HG02943 (cell line): ENCODE results near the gene KEL.

Experiments used
- ATAC-seq: cut with Tn5 transposase; IDR thresholded peaks from one replicate; pipeline ENCODE4 v1.9.1; 2021; ENCODE audit warnings: mild to moderate bottlenecking, low read depth, moderate library complexity; ENCODE audit not compliant: unreplicated experiment

Gene KEL

DNA sequence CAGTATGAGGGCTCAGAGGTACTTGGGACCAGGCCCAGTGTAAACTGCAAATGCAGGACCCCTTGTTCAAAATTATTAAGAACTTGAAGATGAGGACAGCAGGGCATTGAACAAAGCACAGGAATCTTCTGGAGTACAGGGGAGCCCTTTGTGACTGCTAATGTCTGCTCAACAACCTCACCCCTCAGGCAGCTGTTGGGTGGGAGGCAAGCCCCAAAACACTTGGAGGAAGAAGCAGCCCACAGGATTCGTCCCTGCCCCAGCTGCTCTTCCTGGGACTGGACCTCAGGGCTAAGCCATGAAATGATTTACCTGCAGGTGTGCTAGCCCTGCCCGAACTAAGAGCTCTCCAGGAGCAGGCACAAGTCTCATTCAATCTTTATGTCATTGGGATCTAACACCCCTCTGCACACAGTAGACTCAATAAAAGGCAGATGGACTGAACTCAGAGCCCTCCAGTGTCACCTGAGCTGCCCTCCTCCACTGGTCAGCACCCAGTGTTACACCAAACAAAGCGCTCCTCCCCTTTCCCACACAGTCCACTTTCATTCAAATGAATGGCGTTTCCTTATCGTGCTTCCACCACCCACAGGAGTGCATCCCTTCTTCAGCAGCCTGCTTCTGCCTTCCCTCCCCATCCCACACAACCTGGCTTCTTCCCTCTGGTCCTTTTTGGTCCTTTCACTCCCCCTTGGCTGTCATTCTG lies 29.6 kb downstream of the KEL start:
- no peak for ATAC-seq

DNA sequence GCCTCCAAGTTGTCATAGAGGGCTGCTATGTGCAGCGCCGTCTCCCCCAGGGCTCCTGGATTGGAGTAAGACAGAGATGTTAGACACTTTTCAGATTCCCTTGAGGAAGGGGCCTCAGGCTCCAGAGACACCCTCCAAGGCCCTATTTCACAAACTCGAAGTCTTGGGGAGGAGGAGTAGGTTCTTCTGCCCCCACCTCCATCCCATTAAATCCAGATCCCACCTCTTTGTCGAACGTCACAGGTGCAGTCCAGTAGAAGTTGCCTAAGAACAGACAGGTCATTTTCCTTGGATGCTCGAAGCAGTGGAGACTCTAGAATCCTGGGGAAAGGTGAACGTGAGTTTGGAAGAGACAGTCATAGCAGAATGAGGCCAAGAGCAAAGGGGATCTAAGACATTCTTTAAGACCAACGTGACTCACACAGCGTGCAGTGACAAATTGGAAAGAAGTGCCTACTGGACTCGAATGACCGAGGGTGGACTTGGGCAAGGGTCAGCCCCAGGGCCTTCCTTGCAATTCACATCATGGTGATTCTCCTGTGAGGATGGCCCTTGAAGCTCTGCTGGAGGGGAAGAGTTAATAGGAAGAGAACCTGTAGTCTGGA lies 31.9 kb downstream of the KEL start:
- no peak for ATAC-seq

DNA sequence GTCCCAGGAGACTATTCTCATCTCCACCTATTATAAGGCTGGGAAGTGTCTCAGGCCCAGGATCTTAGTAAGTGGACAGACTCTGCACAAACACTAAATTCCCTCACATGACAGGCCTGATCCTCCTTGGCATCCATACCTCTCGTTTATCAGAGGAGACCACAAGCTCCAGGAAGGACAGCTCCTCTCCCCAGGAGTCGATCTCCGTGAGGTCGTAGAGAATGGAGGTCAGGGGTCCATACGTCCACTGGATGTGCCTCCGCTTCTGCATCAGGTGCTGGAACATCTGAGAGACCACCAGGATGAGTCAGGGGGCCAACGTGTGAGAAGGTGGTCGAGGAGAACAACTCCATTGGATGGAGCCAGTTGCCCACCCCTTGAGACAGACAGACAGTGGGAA lies 34.2 kb downstream of the KEL start:
- no peak for ATAC-seq

DNA sequence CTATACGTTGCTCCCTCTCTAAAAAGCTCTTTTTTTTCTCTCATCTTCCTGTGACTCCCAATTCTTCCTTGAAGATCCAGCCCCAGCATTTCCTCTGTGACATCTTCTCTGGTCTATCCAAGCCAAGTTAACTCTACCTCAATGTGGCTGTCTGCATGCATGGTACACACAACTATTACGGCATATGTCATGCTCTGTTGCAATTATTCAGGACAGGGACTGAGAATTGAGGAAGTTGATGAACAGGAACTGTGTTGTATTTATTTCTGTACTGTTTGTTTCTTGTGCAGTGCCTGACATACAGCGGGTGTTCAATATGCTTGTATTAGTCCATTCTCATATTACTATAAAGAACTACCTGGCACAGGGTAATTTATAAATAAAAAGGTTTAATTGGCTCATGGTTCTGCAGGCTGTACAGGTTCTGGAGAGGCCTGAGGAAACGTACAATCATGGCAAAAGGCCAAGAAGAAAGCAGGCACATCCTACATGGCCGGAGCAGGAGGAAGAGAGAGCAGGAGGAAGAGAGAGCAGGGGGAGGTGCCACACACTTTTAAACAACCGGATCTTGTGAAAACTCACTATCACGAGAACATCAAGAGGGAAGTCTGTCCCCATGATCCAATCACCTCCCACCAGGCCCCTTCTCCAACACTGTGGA lies 34.9 kb downstream of the KEL start:
- ATAC-seq = no peak

DNA sequence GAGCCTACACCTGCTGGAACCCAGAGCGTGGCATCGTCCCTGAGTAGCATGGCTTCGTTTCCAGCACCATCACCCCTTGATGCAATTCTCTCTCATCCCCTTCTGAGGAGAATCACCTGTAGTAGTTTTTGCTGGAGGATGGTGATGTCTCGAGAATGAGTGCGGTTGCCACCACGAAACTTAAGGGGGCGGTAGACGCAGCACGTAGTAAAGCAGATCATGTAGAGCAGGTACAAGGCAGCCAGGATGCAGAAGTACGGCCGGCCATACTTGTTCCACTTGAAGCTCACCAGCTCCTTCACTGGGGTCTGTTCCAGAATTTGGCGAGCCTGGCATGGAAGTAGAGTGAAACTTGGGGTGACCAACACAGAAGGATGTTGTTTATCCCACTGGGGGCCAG lies 36.8 kb downstream of the KEL start:
- ATAC-seq = no peak

DNA sequence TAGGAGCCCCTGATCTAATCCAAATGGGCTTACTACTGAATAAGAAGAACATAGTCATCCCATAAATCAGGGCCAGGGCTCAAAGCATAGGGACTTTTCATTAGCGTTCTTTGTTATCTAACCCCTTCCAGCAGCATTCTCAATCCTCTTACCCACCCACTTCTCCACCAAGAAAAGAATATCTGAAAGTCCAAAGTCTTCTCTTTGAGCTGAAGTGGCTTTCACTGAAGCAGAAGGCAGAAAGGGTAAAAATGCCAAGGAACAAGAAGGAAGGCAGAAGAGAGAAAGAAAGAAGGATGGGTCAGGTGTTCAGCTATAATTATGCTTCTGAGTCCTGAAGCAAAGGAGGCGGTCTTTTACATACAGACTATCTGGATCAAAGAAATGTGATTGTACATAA lies 38.8 kb downstream of the KEL start:
- no peak for ATAC-seq

DNA sequence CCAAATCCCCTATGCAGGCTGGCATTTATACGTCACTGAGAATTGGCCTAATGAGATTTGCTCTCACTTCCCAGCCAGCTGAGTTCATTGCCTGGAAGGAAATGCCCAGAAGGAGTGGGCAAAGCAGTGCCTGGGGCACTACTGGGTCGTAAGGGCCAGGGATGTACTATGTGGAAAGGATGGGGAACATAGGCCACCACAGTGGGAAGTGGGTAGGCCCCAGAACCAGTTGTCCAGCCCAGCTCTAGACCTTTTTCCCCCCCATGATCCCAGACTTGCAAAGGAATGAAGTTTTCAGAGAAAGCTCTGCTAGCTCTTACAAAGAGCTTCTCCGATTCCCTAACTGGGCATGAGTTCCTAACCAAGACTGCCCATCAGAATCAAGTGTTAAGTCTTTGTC lies 42.5 kb downstream of the KEL start:
- ATAC-seq = no peak

DNA sequence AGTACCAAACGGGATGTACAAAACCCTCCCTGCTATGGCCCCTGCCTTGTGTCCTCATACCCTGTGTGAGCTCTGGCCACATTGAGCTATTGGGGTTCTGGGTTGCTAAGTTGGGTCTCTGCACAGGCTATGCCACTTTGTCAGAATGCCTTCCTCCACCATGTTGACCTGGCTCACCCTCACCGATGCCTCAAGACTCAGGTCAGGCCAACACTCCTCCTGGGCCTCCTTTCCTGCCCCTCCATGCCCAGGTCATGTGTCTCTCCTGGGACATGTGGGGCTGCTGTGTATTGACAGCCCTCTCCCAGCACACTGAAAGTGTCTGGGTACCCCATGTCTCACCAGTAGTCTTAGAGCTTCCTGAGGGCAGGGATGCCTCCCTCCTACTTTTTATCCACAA lies 43.3 kb downstream of the KEL start:
- no peak for ATAC-seq

DNA sequence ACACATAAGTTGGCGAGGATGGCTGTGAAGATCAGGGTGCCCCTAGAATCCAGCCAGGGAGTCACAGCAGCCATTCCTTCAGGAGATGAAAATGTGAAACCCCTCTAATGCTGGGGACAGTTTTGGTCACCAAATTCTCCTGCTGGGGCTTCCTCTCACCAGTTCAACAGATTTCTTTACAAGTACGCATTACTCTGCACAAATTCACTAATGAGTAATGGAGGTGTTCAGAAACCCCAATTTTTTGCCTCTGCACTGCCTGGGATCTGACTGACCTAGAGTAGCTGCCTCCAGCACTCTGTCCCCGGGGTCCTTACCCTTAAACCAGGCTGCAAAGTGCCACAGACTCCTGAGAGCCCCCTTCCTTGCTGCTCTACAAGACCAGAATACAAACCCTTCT lies 44.7 kb downstream of the KEL start:
- no peak for ATAC-seq

DNA sequence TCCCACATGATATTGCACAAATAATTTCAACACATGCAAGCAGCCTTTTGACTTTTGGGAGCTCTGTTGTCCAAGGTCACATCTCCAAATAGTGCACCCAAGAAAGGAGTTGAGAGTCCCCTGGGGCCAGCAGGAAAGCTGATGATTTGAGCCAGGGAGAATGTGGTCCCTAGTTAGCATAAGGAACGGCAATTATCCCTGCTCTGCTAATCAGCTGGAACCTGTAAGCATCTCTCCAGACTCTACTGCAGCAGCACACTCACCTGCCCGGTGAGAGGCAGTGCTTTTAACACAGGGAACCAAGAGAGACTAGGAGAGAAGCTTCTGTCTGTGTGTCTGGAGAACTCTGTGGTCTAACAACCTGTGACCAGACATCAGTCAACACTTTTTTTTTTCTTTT lies 45.7 kb downstream of the KEL start:
- no peak for ATAC-seq

DNA sequence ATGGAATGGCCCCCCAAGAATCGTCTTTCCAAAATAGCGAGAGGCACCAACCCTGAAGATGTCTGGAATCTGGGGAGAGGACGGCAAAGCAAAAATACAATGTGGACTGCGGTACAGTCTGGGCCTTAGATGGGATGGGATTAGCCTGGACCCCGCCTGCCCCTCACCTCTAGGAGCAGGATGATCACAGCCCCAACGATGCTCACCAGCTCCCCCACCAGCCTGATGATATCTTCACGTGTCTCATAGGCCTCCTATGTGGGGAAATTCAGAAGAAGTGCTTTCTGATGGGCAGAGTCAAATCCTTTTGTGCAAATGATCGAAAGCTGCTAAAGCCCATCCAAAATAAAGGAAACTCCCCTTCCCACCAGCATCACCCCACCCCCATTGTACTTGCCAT lies 46.8 kb downstream of the KEL start:
- ATAC-seq = no peak

DNA sequence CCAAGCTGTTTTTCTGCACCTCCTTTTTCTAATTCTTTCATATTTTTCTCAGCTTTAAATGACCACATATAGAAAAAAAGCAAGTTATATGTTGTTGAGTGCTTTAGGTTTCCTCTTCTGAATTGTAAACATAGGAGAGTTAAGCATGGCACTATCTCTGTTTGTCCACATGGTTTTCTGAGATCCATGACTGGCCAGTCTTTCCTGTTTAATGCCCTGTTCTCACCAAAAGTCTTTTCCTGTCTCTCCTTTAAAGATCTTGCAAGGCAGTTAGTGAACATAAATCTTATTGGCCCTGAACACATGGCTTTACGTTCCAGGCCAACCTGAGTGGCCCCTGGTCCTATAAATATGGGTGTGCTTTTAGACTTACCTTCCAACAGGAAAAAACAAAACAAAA lies 48.0 kb downstream of the KEL start:
- ATAC-seq = no peak

DNA sequence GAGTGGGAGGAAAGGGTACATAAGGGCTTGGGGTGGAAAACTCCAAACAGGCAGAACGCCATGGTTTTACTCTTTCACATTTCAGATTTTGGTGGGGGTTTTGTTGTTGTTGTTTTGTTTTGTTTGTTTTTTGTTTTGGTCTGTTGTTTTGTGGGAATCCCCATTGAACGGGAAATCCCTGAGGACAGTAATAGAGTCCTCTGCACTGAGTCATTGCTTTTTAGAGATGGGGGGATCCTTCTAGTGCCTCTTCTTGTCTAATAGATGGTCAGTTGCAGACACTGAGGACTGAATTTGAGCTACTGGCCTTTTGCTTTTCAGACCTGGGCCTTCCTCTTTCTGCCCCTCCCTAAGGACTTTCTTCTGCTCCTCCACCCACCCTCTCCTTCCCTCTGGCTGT lies 48.6 kb downstream of the KEL start:
- no peak for ATAC-seq

DNA sequence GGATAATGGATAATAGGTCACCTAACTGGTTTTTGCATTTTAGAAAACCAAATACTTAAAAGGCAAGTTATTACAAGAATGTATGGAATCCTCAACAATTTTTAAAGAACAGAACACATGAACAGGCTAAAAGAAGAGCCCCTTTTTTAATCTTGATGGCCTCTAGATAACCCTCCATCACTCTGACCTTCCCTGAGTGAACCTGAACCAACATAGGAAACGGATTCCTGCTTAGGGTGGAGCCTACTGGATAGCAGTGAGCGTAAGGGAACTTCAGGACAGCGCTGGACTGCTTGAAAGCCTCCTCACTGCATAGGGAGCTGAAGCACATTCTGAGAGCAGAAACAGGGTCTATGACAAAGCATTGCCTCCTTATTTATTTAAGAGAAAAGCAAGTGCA lies 49.1 kb downstream of the KEL start:
- no peak for ATAC-seq

DNA sequence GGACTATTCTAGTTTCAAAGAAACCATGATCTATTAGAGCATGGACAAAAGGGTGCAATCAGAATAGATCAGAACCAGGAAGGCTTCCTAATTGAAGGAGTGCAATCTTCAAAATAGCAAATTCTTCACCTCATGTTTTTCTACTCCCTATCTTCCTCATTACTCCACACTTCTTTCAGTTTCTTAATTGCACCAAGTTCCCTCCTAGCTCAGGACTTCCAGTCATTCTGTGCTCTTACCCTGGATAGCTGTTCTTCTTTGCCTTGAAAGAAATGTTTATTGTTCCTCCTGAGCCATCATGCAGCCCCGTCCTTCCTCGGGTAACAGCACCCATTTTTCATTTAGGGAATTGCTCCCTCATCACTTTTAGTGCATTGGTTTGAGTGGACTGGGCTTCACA lies 51.7 kb downstream of the KEL start:
- ATAC-seq = no peak

DNA sequence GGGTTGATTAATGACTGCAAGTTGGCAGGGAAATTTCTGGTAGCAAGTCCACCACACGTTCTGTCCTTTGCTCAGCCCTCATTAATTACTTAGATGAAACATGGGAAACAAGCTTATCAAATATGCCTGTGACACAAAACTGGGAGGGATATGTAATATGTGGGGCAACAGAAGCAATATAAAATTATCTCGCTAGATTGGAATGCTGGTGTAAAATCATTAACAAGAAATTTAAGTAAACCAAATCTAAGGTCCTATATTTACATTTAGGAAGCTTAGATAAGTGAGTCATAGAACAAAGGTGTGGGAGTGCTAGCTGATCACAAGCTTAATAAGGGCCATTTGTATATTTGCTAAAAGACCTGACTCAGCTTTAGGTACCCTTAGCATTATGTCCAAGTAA lies 52.1 kb downstream of the KEL start:
- ATAC-seq = no peak

DNA sequence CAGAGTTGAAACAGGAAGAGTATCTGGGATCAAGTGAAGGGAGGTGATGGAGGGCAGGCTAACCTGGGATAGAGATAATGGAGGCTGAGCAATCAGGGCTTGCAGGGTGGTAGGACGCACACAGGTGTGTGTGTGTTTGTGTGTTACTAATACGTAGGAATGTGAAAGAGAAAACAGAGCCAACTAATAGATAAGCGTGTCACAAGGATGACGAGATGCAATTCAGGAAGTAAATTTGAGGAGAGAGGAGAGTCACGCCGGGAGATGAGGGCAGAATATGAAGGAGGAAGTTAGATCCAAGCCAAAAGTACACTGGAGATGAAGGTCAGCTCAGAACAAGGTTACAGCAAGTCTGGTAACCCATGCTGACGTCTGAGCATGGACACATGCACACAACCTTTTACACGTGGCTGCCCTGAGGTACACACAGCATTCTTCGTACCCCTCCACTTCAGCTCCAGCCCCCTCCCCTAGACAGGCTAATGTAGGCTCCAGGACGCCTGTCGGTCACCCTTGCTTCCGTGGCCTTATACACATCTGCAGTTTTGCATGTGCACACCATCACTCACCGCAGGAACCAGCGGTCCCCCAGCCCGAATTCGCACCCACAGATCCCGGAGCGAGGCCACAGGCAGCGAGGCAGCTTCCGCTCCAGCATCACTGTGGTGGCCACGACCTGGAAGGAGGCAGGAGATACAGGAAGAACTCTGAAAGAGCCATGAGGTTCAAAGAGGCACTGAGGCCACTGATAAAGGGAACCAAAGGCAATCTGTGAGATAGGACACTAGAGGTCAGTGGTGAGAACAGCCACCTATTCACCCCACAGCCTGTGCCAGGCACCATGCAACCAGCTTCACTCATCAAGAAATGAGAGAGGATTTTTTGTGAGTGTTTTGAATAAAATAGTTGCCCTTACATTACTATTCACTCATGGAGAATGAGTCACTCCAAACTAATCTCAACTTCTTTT lies 53.0 kb downstream of the KEL start:
- no peak for ATAC-seq

DNA sequence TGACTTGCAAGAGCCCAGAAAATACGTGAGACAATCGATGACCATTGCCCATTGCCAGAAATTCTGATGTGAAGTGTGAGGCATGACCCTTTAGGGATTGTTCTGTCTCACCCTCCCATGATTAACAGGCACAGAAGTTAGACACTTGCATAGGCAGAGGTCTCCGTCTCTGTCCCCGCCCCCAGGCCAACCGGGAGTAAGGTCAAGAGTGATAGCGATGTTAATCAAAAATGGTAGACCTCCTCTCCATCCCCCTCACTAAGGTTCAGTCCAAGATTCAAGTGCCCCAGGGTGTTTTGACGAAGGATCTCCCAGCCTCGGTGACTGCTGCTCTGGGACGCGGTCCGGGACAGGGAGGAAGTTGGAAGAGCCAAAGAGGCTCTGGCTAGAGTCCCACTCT lies 53.9 kb downstream of the KEL start:
- no peak for ATAC-seq

DNA sequence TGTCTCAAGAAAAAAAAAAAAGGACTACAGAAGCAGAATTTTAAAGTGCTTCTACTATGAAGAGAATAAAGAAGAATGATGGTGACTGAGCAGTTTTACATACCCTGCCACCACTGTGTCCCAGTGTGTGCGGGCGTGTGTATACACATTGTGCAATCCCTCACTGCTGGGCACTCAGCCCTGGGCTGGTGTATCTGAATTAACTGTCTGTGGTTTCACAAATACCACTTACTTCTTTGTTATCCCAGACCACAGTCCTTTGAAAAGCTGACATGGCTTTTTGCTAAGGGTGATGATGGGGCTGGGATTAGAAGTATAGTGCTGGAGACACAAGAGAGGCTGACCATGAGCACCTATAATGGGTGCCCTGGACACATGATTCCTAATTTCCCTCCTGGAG lies 55.5 kb downstream of the KEL start:
- ATAC-seq = no peak

DNA sequence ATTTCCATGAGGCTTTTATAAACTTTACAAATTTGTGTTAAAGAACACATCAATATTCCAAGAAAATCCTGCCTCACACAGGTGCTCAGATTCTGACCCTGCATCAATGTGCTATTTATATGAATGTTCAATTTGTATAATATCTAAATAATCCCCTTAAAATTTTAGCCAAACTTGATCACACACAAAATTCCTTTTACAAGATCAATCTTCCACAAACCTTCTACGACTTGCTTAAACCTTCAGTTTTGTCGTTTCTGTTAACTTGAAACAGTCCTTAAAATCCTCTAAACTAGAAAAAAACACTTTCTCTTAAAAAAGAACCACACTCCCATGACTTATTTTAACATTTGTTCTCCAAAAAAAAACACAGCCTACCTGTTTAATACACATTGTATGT lies 56.4 kb downstream of the KEL start:
- no peak for ATAC-seq

DNA sequence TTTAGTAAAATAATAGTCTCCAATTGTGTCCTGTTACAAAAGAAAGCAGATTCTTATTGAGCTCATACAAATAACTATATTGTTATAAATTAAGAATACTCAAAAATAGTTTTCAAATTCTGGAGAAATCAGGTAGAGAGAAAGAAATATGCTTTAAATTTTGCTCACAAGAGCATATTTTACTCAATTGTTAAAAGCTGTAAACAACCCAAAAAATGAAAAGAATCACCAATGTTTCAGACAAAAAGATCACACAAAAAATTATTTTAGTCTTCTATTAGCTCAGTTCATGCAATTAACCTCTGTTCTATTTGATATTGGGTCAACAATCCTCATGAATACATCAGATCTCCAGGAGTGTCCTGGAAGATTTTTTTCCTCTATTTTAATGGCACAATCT lies 58.0 kb downstream of the KEL start:
- no peak for ATAC-seq
